Muscle of arm (tissue), 14 donors: ENCODE data around the gene NPNT. TPM values are rescaled to one million over a fixed set of nuclear protein-coding genes. Genes with fewer than 3 reads are reported as not detected.
"Not testable (repeated sequence)": the region's sequence is repeated elsewhere in the genome, so short reads cannot be mapped to it uniquely, and the experiment has no call there.

ENCODE experiments used
- DNase-seq: peaks from one replicate; pipeline ENCODE4 v3.0.0-alpha.2; 2013
- long read RNA-seq, 11 donors: transcript quantifications; one replicate each; lab custom pipeline, GENCODE V29; 2026
- polyA plus RNA-seq, 12 donors: library from polyadenylated mRNA; unstranded; fragments of 120-200 nt; gene quantifications; one replicate each; pipeline ENCODE4 v1.2.1, GENCODE V29; 2013; ENCODE audit not compliant: insufficient read length in 12 of 12

Gene NPNT, protein sequence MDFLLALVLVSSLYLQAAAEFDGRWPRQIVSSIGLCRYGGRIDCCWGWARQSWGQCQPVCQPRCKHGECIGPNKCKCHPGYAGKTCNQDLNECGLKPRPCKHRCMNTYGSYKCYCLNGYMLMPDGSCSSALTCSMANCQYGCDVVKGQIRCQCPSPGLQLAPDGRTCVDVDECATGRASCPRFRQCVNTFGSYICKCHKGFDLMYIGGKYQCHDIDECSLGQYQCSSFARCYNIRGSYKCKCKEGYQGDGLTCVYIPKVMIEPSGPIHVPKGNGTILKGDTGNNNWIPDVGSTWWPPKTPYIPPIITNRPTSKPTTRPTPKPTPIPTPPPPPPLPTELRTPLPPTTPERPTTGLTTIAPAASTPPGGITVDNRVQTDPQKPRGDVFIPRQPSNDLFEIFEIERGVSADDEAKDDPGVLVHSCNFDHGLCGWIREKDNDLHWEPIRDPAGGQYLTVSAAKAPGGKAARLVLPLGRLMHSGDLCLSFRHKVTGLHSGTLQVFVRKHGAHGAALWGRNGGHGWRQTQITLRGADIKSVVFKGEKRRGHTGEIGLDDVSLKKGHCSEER
- polyA plus RNA-seq, result 100 to 1,000 TPM in 10 of 12 donors, 10 to 100 TPM in 1, not detected in 1; 75.7 to 234 (median 169) TPM
- long read RNA-seq, donor 1, full-length matches to known transcripts, result 4 of 16 reads
- long read RNA-seq, donor 1, partial matches to known transcripts, result 12 of 16 reads
- long read RNA-seq, donor 1, other reads (novel, unspliced or antisense), result 0 of 16 reads
- long read RNA-seq, donor 2, full-length matches to known transcripts, result 21 of 33 reads
- long read RNA-seq, donor 2, partial matches to known transcripts, result 12 of 33 reads
- long read RNA-seq, donor 2, other reads (novel, unspliced or antisense), result 0 of 33 reads
- long read RNA-seq, donor 3, full-length matches to known transcripts, result 7 of 63 reads
- long read RNA-seq, donor 3, partial matches to known transcripts, result 56 of 63 reads
- long read RNA-seq, donor 3, other reads (novel, unspliced or antisense), result 0 of 63 reads
- long read RNA-seq, donor 4, full-length matches to known transcripts, result 2 of 2 reads
- long read RNA-seq, donor 4, partial matches to known transcripts, result 0 of 2 reads
- long read RNA-seq, donor 4, other reads (novel, unspliced or antisense), result 0 of 2 reads
- long read RNA-seq, donor 5, full-length matches to known transcripts, result 17 of 63 reads
- long read RNA-seq, donor 5, partial matches to known transcripts, result 39 of 63 reads
- long read RNA-seq, donor 5, other reads (novel, unspliced or antisense), result 7 of 63 reads
- long read RNA-seq, donor 6, full-length matches to known transcripts, result 6 of 6 reads
- long read RNA-seq, donor 6, partial matches to known transcripts, result 0 of 6 reads
- long read RNA-seq, donor 6, other reads (novel, unspliced or antisense), result 0 of 6 reads
- long read RNA-seq, donor 7, full-length matches to known transcripts, result 4 of 12 reads
- long read RNA-seq, donor 7, partial matches to known transcripts, result 8 of 12 reads
- long read RNA-seq, donor 7, other reads (novel, unspliced or antisense), result 0 of 12 reads
- long read RNA-seq, donor 8, full-length matches to known transcripts, result 11 of 47 reads
- long read RNA-seq, donor 8, partial matches to known transcripts, result 36 of 47 reads
- long read RNA-seq, donor 8, other reads (novel, unspliced or antisense), result 0 of 47 reads
- long read RNA-seq, donor 9, full-length matches to known transcripts, result 3 of 10 reads
- long read RNA-seq, donor 9, partial matches to known transcripts, result 7 of 10 reads
- long read RNA-seq, donor 9, other reads (novel, unspliced or antisense), result 0 of 10 reads
- long read RNA-seq, donor 10, full-length matches to known transcripts, result 15 of 45 reads
- long read RNA-seq, donor 10, partial matches to known transcripts, result 30 of 45 reads
- long read RNA-seq, donor 10, other reads (novel, unspliced or antisense), result 0 of 45 reads
- long read RNA-seq, donor 11, full-length matches to known transcripts, result 10 of 76 reads
- long read RNA-seq, donor 11, partial matches to known transcripts, result 66 of 76 reads
- long read RNA-seq, donor 11, other reads (novel, unspliced or antisense), result 0 of 76 reads

GRCh38 chr4:105894660-105895582, at the start of gene NPNT:
TSS of gene NPNT (plus strand) at chr4:105895471. CDS start at chr4:105895653, 182 bp downstream.
- DNase-seq, result peak; percentile 12

DNA sequence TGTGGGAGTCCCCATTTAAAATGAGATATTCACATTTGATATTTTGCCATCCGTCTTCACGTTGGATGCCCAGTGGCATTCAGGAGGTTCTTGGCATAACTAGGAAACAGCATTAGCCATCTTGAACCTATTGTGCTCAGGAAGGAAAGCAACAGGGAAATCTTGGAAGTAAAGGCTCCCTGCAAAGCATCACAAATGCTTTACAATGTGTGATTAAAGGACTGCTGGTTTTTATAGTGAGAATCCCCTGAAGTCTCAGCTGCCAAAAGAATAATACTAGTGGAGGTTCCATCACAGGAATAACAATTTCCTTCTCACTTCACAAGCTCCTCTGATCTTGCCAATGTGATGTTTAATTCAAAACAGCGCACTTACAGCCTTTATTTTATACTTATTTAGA, 49.7 kb upstream of the NPNT start:
- no peak for DNase-seq

DNA sequence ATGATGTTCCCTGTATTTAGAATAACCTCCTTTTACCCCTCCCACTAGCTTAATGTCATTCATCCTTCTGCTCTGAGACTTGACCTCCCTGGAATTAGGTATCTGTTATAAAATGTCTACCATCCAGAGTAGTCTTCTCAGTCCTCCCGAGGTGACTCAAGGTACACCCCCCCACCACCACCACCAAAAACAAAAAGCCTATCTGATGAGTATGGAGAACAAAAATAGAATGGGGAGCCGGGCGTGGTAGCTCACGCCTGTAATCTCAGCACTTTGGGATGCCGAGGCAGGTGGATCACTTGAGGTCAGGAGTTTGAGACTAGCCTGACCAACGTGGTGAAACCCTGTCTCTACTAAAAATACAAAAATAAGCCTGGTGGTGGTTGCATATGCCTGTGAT, 46.9 kb upstream of the NPNT start:
- not testable (repeated sequence) for DNase-seq

- no peak for DNase-seq
Observed at GRCh38 chr4:105851196-105851595, 44.1 kb upstream of the NPNT start.

DNA sequence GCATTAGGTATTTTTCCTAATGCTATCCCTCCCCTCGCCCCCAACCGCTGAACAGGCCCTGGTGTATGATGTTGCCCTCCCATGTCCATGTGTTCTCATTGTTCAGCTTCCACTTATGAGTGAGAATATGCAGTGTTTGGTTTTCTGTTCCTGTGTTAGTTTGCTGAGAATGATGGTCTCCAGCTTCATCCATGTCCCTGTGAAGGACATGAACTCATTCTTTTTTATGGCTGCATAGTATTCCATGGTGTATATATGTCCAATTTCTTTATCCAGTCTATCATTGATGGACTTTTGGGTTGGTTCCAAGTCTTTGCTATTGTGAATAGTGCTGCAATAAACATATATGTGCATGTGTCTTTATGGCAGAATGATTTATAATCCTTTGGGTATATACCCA, 43.0 kb upstream of the NPNT start:
- DNase-seq, result not testable (repeated sequence)

DNA sequence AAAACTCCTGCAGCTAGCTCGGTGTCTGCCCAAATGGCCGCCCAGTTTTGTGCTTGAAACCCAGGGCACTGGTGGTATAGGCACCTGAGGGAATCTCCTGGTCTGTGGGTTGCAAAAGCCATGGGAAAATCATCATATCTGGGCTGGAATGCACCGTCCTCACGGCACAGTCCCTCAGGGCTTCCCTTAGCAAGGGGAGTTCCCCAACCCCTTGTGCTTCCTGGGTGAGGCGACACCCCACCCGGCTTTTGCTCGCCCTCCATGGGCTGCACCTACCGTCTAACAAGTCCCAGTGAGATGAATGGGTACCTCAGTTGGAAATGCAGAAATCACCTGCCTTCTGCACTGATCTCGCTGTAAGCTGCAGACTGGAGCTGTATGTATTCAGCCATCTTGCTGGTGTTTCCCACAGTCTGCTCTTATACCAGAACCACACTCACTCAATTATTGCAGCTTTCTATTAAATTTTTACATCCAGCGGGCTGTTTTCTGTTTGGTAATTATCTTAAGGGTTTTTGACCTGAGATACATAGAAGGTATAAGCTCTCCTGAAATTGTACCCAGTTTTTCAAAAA, 36.7 kb upstream of the NPNT start:
- no peak for DNase-seq

GRCh38 chr4:105859233-105859632, 36.0 kb upstream of the NPNT start:
- DNase-seq, result no peak

DNA sequence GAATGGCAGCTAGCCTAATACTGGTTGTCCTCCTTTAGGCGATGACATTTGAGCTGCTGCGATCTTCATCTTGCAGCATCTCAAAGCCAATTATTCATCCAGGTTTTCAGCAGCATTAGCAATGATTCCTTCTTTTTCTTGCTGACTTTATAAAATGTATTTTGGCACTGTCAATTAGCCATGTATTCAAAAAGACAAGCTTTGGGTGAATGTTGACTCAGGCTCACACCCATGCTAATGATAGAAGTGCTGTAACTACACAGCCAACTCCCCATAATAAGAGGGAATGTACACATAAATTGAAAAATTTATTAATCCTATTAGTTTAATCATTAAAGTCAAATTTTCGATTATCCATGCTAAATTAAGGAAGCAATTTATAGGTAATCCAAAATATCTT, 24.3 kb upstream of the NPNT start:
- DNase-seq, result no peak

DNA sequence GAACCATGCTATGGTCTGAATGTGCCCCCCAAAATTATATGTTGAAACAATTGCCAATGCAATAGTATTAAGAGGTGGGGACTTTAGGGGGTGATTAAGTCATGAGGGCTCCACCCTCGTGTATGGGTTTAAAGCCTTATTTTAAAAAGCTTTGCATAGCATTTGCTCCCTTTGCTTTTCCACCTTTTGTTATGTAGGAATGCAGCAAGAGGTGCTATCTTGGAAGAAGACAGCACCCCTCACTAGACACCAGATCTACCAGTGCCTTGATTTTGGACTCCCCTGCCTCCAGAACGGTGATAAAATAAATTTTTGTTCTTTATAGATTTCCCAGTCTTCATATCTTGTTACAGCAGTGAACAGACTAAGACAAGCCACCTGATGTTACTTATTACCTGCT, 23.3 kb upstream of the NPNT start:
- no peak for DNase-seq

GRCh38 chr4:105875233-105875632, 20.0 kb upstream of the NPNT start:
- DNase-seq, result no peak

- DNase-seq, result no peak
Observed at GRCh38 chr4:105878668-105879067, 16.6 kb upstream of the NPNT start.

DNA sequence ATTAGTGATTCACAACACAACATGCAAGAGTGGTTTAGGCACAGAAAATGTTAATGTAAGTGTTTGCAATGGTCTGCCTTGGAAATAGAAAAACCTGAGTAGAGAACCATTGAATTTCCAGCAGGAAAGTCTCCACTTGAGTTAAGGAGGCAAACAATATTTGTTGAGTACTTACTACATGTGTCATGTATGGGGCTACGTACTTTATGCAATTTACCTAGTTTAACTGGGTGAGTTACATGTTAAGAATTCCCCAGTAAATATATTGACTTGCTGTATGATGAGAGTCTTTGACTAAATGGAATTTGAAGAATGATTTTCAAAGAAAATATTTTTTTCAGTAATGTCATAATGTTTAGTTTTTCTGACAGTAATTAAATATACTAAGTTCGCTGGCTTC, 7.8 kb upstream of the NPNT start:
- DNase-seq, result no peak

DNA sequence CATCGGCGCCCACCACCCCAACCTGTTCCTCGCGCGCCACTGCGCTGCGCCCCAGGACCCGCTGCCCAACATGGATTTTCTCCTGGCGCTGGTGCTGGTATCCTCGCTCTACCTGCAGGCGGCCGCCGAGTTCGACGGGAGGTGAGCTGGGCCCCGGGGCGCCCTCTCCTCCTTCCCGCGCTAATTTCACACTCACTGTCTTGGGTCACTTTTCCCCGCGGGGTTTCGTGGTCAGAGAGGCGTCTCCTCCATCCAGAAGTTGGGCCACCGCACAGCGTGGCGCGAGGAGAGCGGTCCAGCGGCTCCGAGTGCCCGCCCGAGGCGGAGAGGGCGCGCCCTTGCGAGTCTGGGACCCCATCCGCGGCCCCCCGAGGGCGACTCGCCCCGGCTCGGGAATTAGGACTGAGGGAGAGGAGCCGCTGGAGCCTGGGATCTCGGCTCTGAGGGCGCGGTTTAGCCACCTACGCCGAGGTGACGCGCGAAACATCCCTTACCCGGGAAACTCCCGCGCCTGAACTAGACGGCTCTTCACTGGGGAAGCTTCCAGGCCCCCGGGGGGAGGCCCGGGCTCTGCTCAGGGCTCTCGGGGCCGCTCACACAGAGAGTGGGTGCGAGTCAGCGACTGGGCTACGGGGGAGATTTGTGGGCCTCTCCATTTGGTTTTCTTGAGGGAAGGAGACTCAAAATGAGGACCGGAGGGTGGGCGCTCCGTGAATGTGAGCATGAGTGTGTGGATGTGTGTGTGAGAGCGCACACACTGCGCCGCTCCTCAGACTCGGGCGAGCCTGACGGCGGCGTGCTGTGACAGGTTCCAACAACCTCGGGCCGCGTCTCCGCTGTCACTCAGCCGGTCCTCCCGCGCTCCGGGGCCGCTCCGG, 551 bp downstream of the NPNT start:
- peak; percentile 15 for DNase-seq

GRCh38 chr4:105896461-105896942, 1.2 kb downstream of the NPNT start:
- DNase-seq, result no peak

GRCh38 chr4:105896984-105897775, 1.9 kb downstream of the NPNT start:
- DNase-seq, result no peak

DNA sequence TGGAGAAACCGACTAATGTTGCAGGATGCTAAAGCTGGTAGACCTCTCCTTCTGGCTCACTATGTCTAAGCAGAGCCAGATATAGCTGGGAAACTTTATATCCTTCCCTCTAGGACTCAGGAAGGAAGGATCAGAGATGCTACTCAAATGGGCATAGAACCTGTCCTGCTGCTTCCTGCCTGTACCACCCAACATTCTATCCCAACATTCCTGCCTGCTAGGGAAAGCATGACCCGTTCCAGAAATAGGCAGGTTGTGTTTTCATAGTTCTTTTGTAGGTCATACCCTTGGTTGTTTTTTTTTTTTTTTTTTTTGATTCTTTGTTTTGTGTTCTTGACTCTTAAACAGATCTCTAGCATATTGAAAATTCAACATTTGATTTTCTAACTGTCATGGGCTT, 5.3 kb downstream of the NPNT start:
- no peak for DNase-seq
